Measurements from ENCODE around the gene TSPOAP1.

DNA sequence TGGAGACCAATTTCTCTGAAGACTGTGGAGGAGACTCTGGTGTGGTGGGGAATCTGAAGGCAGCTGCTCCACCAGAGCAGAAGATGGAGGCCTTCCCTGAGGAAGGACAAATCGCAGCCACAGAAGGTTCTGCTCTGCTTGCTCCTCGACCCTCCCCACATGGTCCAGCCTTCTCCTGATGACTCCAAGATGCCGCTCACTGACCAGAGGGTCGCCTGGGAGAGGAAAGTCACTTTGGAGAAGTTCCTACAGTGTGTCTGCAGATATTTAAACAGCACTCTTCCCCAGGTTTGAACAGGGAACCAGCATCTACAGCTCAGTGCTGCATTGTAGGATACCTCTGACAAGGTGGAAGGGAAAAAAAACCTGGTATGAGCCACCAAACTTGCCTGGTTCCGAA lies 44.4 kb upstream of the TSPOAP1 start:
- TF ChIP-seq, protein P1, sequence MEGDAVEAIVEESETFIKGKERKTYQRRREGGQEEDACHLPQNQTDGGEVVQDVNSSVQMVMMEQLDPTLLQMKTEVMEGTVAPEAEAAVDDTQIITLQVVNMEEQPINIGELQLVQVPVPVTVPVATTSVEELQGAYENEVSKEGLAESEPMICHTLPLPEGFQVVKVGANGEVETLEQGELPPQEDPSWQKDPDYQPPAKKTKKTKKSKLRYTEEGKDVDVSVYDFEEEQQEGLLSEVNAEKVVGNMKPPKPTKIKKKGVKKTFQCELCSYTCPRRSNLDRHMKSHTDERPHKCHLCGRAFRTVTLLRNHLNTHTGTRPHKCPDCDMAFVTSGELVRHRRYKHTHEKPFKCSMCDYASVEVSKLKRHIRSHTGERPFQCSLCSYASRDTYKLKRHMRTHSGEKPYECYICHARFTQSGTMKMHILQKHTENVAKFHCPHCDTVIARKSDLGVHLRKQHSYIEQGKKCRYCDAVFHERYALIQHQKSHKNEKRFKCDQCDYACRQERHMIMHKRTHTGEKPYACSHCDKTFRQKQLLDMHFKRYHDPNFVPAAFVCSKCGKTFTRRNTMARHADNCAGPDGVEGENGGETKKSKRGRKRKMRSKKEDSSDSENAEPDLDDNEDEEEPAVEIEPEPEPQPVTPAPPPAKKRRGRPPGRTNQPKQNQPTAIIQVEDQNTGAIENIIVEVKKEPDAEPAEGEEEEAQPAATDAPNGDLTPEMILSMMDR (IDR thresholded peaks at IDR 0.05), result no peak
- no peak for TF ChIP-seq POLR2A (IDR thresholded peaks at IDR 0.05)

Measured in testis (tissue), 2 donors.